ENCODE data around the gene CASP14.

DNA sequence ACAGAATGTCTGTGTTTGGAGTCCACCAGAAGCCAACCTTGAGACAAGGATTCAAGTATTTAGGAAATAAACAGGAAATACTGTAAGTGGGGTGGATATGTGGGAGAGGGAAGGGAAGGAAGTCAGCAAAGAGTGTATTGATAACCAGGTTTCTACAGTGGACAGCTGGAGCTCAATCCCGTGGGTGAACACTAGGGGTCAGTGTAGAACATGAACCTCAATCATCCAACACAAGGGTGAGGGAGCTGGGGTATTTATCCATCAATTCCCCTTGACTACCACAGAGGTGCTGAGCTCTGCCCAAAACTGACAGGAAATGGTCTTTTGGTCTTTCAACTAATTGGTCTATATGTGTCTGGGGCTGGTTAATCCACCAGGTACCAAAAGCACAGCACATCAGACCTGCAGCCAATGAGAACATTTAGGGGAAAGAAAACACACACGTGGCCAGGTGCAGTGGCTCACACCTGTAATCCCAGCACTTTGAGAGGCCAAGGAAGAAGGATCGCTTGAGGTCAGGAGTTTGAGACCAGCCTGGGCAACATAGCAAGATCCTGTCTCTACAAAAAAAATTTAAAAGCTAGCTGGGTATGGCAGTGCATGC lies 52.3 kb downstream of the CASP14 start:
- TF ChIP-seq CBX2 (IDR thresholded peaks at IDR 0.05; ENCODE audit: borderline replicate concordance, low read depth) = no peak
- TF ChIP-seq BHLHE40 (IDR thresholded peaks at IDR 0.05; ENCODE audit: low read depth, low read length) = no peak
- no peak for TF ChIP-seq EP300 (IDR thresholded peaks at IDR 0.05)
- TF ChIP-seq, protein P1, sequence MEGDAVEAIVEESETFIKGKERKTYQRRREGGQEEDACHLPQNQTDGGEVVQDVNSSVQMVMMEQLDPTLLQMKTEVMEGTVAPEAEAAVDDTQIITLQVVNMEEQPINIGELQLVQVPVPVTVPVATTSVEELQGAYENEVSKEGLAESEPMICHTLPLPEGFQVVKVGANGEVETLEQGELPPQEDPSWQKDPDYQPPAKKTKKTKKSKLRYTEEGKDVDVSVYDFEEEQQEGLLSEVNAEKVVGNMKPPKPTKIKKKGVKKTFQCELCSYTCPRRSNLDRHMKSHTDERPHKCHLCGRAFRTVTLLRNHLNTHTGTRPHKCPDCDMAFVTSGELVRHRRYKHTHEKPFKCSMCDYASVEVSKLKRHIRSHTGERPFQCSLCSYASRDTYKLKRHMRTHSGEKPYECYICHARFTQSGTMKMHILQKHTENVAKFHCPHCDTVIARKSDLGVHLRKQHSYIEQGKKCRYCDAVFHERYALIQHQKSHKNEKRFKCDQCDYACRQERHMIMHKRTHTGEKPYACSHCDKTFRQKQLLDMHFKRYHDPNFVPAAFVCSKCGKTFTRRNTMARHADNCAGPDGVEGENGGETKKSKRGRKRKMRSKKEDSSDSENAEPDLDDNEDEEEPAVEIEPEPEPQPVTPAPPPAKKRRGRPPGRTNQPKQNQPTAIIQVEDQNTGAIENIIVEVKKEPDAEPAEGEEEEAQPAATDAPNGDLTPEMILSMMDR (IDR thresholded peaks at IDR 0.05) = peak; percentile 33; the same call in 2 of the 3 replicates
- no peak for TF ChIP-seq HDAC2 (IDR thresholded peaks at IDR 0.05)
- TF ChIP-seq RCOR1 (IDR thresholded peaks at IDR 0.05; ENCODE audit: low read depth, low read length) = no peak
- TF ChIP-seq CHD2 (IDR thresholded peaks at IDR 0.05; ENCODE audit: low read length, partially characterized antibody) = no peak
- no peak for TF ChIP-seq MYC (IDR thresholded peaks at IDR 0.05; ENCODE audit: borderline replicate concordance, low read length)
- TF ChIP-seq POLR2A (IDR thresholded peaks at IDR 0.05; ENCODE audit: low read length) = no peak
- TF ChIP-seq, protein P2, sequence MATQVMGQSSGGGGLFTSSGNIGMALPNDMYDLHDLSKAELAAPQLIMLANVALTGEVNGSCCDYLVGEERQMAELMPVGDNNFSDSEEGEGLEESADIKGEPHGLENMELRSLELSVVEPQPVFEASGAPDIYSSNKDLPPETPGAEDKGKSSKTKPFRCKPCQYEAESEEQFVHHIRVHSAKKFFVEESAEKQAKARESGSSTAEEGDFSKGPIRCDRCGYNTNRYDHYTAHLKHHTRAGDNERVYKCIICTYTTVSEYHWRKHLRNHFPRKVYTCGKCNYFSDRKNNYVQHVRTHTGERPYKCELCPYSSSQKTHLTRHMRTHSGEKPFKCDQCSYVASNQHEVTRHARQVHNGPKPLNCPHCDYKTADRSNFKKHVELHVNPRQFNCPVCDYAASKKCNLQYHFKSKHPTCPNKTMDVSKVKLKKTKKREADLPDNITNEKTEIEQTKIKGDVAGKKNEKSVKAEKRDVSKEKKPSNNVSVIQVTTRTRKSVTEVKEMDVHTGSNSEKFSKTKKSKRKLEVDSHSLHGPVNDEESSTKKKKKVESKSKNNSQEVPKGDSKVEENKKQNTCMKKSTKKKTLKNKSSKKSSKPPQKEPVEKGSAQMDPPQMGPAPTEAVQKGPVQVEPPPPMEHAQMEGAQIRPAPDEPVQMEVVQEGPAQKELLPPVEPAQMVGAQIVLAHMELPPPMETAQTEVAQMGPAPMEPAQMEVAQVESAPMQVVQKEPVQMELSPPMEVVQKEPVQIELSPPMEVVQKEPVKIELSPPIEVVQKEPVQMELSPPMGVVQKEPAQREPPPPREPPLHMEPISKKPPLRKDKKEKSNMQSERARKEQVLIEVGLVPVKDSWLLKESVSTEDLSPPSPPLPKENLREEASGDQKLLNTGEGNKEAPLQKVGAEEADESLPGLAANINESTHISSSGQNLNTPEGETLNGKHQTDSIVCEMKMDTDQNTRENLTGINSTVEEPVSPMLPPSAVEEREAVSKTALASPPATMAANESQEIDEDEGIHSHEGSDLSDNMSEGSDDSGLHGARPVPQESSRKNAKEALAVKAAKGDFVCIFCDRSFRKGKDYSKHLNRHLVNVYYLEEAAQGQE (IDR thresholded peaks at IDR 0.05) = no peak

All from A549 (cell line).